NK-92 (cell line): ENCODE data around the gene TAX1BP3.

Source experiments
- DNase-seq: peaks from one replicate; lab custom pipeline; 2025; ENCODE audit not compliant: unreplicated experiment; lab: John Stamatoyannopoulos, UW

TAX1BP3 gene

DNA sequence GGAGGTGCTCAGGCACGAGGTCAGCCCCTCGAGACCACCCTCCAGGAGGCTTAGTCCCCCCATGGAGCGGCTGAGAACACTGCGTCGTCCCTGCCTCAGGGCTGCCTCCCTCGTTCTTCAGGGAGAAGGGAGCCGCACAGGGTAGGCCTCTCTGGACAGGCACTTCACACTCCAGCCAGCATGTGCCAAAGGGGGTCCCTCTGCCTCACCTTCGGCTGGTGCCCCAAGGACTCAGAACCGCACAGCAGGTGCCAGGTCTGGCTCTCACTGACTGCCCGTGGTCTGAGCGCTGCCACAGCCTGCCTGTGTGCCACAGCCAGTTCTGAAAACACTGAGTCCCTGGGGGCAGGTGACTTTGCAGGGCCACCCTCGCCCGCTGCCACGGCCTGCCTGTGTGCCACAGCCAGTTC, 20.5 kb upstream of the TAX1BP3 start:
- no peak for DNase-seq

GRCh38 chr17:3688027-3688553, 19.7 kb upstream of the TAX1BP3 start:
- DNase-seq = no peak

GRCh38 chr17:3685174-3685573, 16.8 kb upstream of the TAX1BP3 start:
- DNase-seq = no peak

DNA sequence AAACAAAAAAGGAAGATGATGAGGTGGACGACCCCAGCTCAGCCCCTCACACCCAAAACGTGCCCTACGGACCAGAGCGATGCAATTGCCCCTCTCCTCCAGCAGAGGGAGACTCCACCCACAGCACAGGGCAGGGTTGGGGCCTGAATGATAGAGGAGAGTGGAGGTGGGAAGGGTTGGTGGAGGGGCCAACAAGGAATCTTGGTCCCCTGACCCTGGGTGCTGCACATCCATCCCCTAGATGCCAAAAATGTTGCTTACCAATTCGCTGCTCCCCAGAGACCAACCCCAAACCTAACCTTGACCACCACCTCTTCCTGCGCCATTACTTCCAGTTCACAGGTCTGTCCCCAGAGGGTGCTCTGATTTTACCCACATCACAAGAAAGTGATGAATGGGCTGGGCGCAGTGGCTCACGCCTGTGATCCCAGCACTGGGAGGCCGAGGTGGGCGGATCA, 14.7 kb upstream of the TAX1BP3 start:
- no peak for DNase-seq

DNA sequence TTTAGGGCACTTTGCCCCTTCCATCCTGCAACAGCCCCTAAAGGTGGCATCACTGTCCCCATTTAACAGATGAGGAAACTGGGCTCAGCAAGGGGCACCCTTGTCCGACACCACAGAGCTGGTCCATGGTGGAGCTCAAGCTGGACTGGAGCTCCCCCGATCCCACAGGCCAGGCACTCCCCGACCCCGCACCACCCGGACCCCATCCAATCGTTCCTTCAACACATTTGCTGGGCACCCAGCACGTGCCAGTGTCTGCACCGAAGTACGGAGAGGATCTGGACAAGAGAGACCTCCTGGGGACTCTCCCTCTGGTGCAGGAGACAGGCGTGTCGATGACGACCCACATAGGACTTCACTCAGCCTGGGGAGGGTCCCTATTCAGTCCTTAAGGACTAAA, 13.7 kb upstream of the TAX1BP3 start:
- DNase-seq = no peak

GRCh38 chr17:3681565-3681964, 13.2 kb upstream of the TAX1BP3 start:
- no peak for DNase-seq

DNA sequence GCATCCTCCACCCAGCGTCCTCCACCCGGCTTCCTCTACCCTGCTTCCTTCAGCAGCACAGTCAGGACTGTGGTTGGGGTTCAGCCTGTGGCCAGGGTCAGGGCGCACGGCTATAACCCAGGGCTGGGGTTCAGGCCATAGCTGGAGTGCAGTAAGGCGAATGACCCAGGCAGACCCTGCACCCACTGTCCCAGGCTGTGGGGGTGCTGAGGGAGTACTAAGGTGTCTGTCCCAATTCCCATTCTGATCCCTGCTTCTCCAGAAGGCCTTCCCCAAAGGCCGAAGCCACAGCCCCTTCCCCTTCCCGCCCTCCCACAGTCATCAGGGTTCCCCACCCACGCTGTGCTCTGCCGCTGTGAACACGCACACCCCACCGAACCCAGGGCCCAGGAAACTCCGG, 12.7 kb upstream of the TAX1BP3 start:
- DNase-seq = no peak

DNA sequence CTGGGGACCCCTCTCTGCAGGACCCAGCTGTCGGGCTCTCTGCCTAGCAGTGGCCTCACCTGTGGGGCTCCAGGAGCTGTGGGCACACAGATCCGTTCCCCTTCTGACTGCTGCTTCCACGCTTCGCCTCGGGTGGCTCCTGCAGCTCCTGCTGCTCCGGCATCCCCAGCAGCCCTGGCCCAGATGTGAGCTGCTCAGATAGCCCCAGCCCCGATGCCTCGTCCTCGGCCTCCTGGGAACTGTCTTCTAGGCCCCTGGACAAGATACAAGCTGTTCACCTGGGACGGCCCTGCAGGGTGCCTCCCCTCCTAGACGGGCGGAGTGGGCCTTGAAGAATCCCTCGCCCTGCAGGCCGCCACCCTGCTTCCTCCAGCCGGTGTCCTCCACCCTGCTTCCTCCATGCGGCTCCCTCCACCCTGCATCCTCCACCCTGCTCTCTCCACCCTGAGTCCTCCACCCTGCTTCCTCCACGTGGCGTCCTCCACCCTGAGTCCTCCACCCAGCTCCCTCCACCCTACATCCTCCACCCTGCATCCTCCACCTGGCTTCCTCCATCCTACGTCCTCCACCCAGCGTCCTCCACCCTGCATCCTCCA, 11.3 kb upstream of the TAX1BP3 start:
- no peak for DNase-seq

GRCh38 chr17:3678821-3679530, 10.6 kb upstream of the TAX1BP3 start:
- no peak for DNase-seq

- DNase-seq = no peak
These were observed 9.9 kb upstream of the TAX1BP3 start for GRCh38 chr17:3678095-3678820.

DNA sequence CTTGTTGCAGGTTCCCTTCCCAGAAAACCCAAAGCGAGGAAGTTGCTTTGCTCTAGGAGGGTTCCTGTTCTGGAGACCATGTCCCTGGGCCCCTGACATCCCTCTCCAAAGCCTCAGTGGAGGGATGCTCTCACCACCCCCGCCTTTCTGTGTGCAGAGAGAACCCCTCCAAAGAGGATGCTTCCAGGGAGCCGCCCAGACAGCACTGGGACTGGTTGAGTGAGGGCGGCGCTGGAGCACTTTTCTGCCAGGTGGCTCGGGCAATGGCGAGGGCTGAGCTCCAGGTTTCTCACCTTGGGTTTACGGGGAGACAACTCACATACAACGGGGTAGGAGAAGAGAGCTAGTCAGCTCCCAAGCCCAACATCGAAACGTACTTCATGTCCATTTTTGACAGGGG, 7.5 kb upstream of the TAX1BP3 start:
- DNase-seq = no peak

GRCh38 chr17:3672571-3672970, 4.2 kb upstream of the TAX1BP3 start:
- no peak for DNase-seq

GRCh38 chr17:3669548-3669947, 1.2 kb upstream of the TAX1BP3 start:
- DNase-seq = no peak

DNA sequence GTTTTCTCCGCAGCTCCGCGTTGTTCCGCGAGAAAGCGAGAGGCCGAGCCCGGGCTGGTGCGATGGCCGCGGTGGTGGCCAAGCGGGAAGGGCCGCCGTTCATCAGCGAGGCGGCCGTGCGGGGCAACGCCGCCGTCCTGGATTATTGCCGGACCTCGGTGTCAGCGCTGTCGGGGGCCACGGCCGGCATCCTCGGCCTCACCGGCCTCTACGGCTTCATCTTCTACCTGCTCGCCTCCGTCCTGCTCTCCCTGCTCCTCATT, 638 bp upstream of the TAX1BP3 start:
- DNase-seq = no peak

DNA sequence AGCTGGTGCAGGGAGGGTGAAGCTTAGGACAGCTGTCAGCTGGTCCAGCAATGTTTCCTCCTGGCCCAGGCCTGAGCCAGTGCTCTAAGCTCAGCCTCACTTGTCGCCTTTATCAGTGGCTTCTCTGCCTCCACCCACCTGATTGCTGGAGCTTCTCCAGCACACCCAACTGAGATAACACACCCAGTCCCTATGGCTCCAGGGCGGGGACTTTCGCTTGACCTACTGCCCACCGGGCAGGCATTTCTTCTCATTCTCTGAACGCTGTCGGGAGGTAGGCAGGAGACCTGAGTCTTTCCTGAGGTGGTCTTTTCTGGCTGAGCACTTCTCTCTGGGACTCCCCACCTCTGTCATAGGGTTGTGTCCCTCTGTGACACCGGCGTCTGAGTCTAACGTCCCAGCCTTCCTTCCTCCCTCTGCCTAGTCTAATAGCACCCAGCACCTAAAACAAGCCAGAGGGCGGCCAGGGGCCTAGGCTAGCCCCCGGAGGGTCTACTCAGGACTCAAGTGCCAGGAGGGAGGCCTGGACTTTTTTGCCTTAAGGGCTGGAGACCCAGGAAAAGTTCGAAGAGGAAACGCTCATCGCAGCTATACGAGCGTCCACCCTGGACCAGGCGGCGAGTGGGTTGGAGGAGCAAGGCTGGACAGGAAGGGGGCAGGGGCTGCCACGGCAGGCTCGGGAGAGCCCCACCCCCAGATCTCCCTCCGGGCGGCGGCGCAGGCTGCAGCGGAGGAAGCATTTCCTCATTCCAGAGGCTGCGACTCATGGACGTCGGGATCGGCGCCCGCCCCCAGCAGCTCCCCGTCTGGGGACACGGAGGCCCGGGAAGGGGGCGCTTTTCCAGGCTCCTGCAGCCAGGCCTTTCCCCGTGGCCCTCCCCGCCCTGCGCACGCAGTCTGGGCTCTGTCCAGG, 756 bp downstream of the TAX1BP3 start:
- no peak for DNase-seq

- DNase-seq = no peak
These were observed 1.9 kb downstream of the TAX1BP3 start for GRCh38 chr17:3666516-3666915.

- no peak for DNase-seq
These were observed 2.5 kb downstream of the TAX1BP3 start for GRCh38 chr17:3665834-3666233.

DNA sequence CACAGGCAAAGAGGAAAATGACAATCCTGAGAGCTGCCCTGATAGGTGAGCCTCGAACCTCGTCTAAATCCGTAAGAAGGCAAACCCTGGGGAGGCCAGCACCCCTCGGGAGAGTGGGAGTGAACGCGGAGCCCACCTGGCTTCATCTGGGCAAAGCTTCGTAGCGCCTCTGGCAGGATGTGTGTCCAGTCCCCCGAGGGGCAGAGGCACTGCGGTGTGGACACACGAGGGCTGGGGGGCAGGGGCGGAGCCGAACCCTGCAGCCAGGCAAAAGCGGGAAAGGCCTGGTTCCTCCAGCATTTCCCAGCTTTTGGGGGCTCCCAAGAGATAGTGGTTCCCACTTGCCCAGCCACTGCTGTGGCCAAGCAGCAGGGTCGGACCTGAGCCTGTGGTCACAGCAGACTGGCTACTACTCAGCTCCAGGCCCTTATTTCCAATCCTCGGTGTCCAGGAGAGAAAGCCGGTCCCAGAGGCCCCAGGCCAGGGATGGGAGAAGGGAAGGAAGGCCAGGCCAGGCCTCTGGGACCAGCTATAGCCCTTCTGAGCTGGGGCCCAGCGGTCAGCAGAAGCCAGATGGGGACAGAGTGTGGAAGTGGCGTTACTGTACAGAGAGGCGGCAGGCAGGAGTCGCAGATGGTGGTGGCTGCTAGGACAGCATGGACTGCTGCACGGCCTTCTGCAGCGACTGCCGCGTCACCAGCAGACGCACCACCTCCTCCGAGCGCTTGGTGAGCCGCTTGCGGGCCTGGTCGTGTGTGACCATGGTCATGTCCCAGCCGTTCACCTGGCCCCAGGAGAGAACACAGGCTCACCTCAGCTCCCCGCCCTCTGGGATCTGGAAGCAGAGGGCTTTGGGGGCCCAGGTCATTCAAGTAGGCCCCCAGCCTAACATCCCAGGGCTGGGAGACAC, 5.0 kb downstream of the TAX1BP3 start:
- no peak for DNase-seq

GRCh38 chr17:3660311-3660891, 8.0 kb downstream of the TAX1BP3 start:
- DNase-seq = no peak
